BJ (cell line): Measurements from ENCODE around the gene HERC2. TPM values are rescaled to one million over a fixed set of nuclear protein-coding genes. Genes with fewer than 3 reads are reported as not detected.

Experiments
- CTCF ChIA-PET: fragments of 350-600 bp; formaldehyde crosslinking; extraction: SDS; loops from one replicate; lab custom pipeline; 2021; ENCODE audit warnings: antibody characterized with exemption, inconsistent platforms; lab: Yijun Ruan, JAX
- POLR2A ChIA-PET: fragments of 300-600 bp; sonication (Branson Sonifier 250); formaldehyde crosslinking; extraction: SDS; loops from one replicate; lab custom pipeline; 2021; ENCODE audit warnings: antibody characterized with exemption; lab: Charles Lee
- DNase-seq: peaks from one replicate; pipeline ENCODE4 v3.0.0-alpha.2; 2011; ENCODE audit warnings: low read depth
- H3K27me3 ChIP-seq: 2 replicates; pipeline ENCODE4 v1.6.0; 2011; ENCODE audit warnings: low read length; ENCODE audit not compliant: control insufficient read depth, insufficient read depth
- H3K36me3 ChIP-seq: 2 replicates; pipeline ENCODE4 v1.5.1; 2011; ENCODE audit warnings: low read length; ENCODE audit not compliant: control insufficient read depth, insufficient read depth
- H3K4me3 ChIP-seq: 2 replicates; pipeline ENCODE4 v1.5.1; 2011; ENCODE audit warnings: low read depth, mild to moderate bottlenecking, control low read depth, low read length
- polyA plus RNA-seq: library from polyadenylated mRNA; depleted of rRNA; stranded (reverse); fragments of >200 nt; gene quantifications from 2 replicates; pipeline ENCODE4 v1.2.3, GENCODE V29; 2011
- TF ChIP-seq, protein P1 (sequence below): IDR thresholded peaks from 2 replicates; pipeline ENCODE4 v1.5.1; 2011; ENCODE audit warnings: low read depth, mild to moderate bottlenecking, control low read depth, inconsistent platforms, low read length, moderate library complexity; ENCODE audit not compliant: insufficient read depth

HERC2 gene
- polyA plus RNA-seq, 1 experiment, result 13.1 TPM

DNA sequence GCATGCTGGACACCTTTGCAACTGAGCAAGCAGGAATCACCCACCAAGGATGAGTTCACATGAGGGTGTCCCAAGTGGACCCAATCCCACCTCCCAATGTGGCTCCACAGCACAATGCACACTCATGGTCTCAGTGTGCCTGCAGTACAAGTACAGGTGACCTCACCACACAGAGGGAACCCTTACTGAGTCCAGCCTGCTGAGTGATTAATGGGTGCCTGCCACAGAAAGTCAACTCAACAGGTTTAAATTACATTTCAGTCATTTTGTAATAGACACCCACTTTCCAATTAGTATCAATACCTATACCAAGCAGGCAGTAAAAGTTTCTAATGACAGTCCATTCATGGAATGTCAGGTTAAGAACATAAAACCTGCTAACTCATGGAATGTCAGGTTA lies 59.5 kb downstream of the HERC2 start:
- ChIA-PET POLR2A (no interaction called here), CTCF (no interaction called here)
- DNase-seq, result no peak
- peaks cover 10% of the 10 kb centered on the region for H3K36me3 ChIP-seq
- H3K4me3 ChIP-seq, result no peak overlapping the region
- TF ChIP-seq, protein P1, sequence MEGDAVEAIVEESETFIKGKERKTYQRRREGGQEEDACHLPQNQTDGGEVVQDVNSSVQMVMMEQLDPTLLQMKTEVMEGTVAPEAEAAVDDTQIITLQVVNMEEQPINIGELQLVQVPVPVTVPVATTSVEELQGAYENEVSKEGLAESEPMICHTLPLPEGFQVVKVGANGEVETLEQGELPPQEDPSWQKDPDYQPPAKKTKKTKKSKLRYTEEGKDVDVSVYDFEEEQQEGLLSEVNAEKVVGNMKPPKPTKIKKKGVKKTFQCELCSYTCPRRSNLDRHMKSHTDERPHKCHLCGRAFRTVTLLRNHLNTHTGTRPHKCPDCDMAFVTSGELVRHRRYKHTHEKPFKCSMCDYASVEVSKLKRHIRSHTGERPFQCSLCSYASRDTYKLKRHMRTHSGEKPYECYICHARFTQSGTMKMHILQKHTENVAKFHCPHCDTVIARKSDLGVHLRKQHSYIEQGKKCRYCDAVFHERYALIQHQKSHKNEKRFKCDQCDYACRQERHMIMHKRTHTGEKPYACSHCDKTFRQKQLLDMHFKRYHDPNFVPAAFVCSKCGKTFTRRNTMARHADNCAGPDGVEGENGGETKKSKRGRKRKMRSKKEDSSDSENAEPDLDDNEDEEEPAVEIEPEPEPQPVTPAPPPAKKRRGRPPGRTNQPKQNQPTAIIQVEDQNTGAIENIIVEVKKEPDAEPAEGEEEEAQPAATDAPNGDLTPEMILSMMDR, result no peak
- no peaks in the 10 kb centered on the region for H3K27me3 ChIP-seq

DNA sequence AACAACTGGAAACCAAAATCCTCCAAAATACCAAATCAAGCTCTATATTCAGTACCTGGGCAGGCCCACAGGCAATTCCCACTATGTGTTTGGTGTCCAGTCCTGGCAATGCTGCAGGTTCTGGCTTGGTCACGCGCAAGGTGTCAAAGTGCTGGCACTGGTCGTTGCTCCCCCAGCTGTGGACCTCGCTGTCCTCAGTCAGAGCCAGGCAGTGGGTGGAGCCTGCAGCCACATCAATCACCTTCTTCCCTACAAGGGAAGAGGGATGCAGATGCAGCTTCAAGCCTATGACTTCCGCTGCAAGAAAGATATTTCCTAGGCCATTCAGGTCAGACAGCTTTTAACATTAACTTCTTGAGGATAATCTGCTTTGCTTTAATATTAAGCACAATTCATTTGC lies 61.3 kb downstream of the HERC2 start:
- no peak for DNase-seq
- peaks cover 9% of the 10 kb centered on the region for H3K36me3 ChIP-seq
- POLR2A ChIA-PET, result no interaction called here
- no peak overlapping the region for H3K4me3 ChIP-seq
- TF ChIP-seq, protein P1, result no peak
- no peaks in the 10 kb centered on the region for H3K27me3 ChIP-seq
- CTCF ChIA-PET, result no interaction called here

DNA sequence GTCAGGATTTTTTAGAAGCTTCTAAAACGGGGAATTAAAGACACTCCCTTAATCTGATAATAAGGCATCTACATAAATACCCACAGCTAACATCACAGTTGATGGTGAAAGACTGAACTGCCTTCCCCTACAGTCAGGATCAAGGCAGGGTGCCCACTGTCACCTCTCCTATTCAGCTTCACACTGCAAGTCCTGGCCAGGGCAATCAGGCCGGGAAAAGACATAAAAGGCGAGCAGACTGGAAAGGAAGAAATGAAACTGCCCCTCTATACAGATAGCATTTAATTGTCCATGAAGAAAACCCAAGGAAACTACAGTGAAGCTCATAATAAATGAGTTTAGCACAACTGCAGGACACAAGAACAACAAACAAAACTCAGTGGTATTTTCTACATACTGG lies 61.7 kb downstream of the HERC2 start:
- no peak for DNase-seq
- ChIA-PET POLR2A (no interaction called here), CTCF (no interaction called here)
- H3K36me3 ChIP-seq, result peaks cover 6% of the 10 kb centered on the region
- H3K27me3 ChIP-seq, result no peaks in the 10 kb centered on the region
- no peak overlapping the region for H3K4me3 ChIP-seq
- TF ChIP-seq, protein P1, result no peak

DNA sequence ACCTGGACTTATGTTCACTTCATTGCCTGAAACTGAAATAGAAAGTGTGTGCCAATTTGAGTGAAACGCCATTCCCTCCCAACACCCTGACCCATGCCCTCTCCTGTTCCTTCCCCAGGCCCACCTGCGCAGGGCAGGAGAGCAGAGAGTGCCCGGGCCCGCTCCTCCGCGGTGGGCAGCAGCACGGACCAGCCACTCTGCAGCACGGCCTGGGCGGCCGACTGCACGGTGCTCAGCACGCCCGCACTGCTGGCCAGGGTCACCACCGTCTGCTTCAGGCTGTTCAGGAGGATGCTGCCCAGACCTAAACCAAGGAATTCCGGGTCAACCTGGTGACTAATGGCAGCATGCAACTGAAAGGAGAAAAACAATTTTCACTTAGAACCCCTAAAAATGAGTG lies 66.0 kb downstream of the HERC2 start:
- TF ChIP-seq, protein P1, result no peak
- POLR2A ChIA-PET, result no interaction called here
- peaks cover 4% of the 10 kb centered on the region; the same call in 1 of the 2 replicates for H3K36me3 ChIP-seq
- CTCF ChIA-PET, result no interaction called here
- no peaks in the 10 kb centered on the region for H3K27me3 ChIP-seq
- no peak overlapping the region for H3K4me3 ChIP-seq
- no peak for DNase-seq

DNA sequence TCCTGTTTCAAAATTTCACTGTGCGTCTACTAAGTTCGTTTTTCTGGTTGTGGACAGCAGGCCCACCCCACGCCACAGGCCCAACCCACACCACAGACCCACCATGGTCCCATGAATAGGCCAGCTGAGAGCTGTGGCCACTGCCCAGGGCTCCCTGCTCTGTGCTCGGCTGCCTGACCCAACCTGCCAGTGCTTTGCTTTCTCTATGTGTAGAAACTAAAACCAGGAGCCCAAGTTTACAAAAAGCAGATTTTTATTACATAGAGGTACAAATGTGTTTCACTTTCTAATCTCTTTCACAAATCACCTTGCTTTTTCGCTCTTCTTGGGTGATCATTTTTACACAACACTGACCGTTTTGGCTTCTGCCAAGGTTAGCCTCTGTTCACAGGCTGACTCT lies 69.1 kb downstream of the HERC2 start:
- TF ChIP-seq, protein P1, result no peak
- no peak for DNase-seq
- ChIA-PET CTCF (no interaction called here), POLR2A (no interaction called here)
- no peak overlapping the region for H3K4me3 ChIP-seq
- peaks cover 7% of the 10 kb centered on the region for H3K36me3 ChIP-seq
- no peaks in the 10 kb centered on the region for H3K27me3 ChIP-seq
